22Rv1 (cell line): ENCODE results near the gene PRR14.

Experiments
- CTCF ChIP-seq: fragments of 450-650 bp; IDR thresholded peaks from 2 replicates; pipeline ENCODE4 v1.5.1; 2017; ENCODE audit warnings: mild to moderate bottlenecking
- ZFX ChIP-seq: fragments of 450-650 bp; IDR thresholded peaks from 2 replicates; pipeline ENCODE4 v1.6.1; 2017; ENCODE audit warnings: antibody characterized with exemption, borderline replicate concordance

DNA sequence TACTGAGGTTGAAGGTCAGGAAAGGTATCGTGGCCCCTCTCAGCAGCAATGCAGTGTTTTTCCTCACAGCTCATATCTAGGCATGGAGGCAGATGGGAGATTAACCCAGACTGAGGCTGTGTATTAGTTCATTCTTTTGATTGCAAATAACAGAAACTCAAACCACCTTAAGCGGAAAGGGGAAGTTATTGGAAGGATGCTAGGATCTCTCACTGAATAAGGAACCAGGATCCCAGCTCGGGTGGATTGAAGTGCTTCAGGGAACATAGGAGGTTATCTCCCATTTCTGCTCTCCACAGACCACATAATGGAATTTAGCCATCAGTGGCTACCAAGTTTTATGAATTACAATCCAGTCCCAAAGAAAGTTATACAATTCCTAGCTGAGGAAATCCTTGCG is 48.8 kb upstream of the PRR14 start:
- TF ChIP-seq ZFX (no peak), CTCF (no peak)
